Measurements from ENCODE around the gene DAAM2. TPM values are rescaled to one million over a fixed set of nuclear protein-coding genes. Genes with fewer than 3 reads are reported as not detected.

DAAM2 gene
- total RNA-seq, 1 donor from 2014 or later, result not detected

DNA sequence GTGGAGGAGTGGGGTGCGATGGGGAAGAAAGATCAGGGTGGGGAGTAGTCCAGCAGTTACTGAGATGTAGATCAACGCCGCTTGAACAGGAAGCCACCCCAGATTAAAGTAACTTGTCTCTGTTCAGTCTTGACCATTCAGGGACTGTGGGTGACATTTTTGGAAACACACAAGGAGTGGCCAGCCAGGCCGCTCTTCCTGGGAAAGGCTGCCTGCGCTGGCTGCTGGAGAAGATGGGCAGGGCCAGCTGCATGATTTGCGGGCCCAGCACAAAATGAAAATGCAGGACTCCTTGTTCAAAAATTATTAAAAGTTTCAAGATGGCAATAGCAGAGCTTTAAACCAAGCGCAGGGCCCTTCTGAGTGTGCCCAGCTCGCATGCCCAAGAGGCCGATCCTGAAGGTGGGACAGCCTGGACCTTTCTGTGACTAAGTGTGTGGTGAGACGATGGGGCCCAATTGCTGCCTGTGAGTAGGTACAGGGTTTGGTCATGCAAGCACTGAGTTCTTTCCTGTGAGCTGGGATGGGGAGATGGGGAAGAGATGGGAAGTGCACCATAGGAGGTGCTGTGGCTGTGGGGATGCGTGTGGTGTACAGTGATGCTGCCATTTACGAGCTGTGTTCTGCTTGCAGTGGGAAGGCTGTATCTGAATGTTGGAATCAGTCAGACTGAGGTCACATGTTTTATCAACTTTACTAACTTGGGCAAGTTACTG is 51.3 kb downstream of the DAAM2 start:
- intact Hi-C loops (cut with micrococcal nuclease), result no loop called here

DNA sequence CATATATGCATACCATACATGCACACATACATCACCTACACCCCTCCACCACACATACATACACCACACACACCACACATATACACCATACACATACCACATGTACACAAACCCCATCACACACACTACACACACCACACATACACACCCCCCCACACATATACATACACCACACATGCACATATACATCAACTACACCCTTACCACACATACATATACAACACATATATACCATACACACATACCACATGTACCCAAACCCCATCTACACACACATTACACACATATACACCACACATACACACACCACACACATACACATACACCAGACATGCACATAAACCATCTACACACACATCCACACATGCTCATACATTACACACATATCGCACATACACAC is 52.7 kb downstream of the DAAM2 start:
- intact Hi-C loops (cut with micrococcal nuclease), result no loop called here

DNA sequence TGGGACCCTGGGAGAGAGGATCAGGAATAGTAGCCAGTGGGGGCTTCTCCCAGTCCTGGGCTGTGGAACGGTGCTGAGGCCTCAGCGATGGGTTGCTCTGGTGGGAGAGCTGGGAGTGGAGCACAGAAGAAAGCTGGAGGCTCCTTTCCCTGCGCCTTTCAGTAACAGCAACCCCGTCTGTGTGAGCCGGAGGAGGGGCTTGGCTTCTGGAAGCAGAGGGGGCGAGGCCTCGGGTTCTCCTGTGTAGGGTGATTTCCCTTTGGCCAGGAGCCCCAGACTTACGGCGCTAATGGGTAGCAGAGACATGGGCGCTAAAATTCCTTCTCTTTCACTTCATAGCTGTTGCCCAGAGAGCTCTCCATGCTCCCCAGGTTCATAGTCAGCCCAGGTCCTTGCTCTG is 55.0 kb downstream of the DAAM2 start:
- intact Hi-C loops (cut with micrococcal nuclease), result no loop called here

DNA sequence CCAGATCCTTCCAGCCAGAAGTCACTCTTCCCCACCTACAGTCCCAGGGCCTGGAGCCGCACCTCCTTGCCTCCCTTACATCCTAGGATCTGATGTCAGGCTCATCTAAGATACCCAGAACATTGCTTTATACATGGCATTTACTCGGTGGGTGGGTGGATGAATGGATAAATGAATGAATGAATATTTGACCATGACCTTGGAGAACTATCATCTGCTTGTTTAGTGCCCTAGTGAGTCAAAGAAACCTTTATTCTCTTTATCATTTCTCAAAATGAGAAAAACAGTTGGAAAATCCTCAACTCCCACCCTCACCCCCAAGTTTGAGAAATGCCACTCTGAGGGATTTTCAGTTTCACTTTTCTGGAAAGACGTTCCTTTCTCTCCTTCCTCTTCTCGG is 56.0 kb downstream of the DAAM2 start:
- intact Hi-C loops (cut with micrococcal nuclease), result no loop called here

DNA sequence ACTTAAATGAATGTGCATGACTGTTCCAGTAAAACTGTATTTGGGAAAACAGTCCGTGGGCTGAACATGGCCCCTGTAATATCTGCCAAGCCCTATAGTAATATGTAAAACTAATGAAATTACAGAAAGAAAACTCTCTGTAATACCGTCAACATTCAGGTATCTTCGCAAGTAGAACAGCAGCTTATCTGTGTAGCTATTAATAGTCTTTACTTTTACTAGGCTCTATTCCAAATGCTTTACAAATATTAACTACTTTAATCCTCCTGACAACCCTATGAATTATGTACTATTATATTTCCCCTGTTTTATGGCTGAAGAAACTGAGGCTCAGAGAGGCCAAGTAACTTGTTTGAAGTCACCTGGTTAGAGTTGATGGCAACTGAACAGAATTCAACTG is 57.1 kb downstream of the DAAM2 start:
- intact Hi-C loops (cut with micrococcal nuclease), result no loop called here

DNA sequence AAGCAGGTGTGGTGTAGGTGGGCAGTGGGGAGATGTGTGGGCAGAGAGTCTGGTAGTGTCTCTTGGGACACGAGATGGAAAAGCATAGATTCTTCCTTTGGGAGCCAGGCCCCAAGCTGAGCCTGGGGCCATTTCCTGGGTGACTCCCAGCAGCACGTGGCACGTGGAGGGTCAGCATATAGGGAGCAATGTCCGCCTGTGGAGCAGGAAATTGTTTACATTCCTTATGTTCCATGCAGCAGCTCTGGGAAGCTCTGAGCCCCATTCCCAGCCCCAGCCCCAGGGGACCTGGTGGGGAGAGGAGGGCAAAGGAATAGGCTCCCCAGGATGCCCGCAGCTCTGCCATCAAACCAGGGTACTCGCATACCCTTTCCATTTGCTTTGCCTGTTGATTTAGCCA is 57.6 kb downstream of the DAAM2 start:
- intact Hi-C loops (cut with micrococcal nuclease), result loop anchor here (5.0 kb wide), 1 partner anchor 563 kb away; no protein-coding TSS in a partner anchor

DNA sequence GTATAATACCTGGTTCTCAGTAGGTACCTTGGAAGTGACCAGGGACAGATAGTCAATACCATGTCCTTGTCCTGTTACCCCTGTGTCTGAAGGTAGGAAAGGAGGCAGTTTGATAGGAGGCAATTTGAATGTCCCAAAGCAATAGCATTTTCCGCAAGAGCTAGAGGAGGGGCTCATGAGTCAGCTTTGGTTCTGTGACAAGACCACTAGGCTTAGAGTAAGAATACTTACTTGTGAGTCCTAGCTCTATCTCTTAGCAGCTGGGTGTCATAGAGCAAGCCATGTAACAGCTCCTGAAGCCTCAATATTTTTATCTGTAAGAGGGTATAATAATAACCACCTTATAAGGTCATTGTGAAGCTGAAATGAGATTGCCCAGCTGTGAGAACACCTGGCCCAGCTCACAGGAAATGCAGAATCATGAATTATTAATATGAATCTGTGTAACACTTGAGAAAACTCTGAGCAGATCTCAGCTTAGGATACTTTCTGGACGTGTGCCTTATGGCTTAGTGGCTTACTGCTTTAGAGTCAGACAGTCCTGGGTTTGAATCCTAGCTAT is 58.6 kb downstream of the DAAM2 start:
- intact Hi-C loops (cut with micrococcal nuclease), result loop anchor here (5.0 kb wide), 1 partner anchor 561 kb away; no protein-coding TSS in a partner anchor

DNA sequence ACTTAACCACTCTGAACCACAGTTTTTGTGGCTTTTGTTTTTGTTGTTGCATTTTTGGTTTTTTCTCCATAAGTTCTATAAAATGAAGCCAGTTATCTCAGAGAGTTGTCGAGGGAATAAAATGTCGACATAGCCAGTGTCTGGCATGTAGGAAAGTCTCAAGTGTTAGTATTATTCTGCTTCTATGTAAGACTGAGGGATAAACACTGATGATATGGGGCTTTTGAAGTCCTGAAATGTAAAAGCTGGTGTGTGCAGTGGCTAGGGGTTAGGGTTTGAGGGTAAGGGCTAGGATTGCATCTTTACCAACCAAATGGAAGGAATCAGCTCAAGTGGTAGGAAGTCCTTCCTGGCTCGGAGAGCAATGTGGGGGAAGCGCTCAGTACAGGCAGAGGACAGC is 59.2 kb downstream of the DAAM2 start:
- intact Hi-C loops (cut with micrococcal nuclease), result loop anchor here (5.0 kb wide), 1 partner anchor 561 kb away; no protein-coding TSS in a partner anchor

DNA sequence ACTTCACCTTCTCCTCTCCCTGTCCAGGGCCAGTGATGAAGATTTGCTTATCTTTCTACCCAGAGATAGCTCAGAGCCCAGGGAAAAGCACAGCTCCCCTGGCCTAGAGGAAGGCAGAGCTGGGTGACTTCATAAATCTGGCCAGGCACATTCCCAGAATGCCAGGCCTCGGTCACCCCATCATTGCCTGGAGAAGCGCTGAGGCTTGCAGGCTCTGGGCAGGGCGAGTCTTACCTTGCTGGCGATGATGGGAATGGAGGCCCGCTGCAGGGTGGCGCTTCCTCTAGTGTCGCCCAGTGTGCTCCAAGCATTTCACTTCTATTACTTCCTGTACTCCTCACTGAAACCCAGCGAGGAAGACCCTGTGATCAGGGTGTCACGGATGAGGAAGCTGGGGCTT is 60.1 kb downstream of the DAAM2 start:
- intact Hi-C loops (cut with micrococcal nuclease), result loop anchor here (5.0 kb wide), 1 partner anchor 560 kb away; no protein-coding TSS in a partner anchor

DNA sequence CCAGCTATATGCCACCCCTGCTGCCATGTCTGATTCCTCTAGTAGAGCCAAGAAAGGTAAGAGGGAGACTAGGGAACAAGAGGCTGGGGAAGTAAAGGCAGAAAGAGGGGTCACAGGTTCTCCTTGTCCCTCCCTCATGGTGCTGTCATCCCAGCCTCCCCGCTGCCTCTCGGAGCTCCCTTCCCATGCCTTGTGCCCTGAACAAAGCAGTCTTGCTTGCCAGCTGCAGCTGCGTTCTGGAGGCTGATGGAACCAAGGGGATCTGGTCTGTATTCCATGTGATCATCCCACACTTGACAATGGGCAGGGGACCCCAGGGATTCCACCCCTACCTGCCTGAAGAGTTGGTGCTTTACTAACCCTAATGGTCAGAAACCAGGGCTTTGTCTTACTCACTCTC is 61.4 kb downstream of the DAAM2 start:
- intact Hi-C loops (cut with micrococcal nuclease), result loop anchor here (5.0 kb wide), 1 partner anchor 559 kb away; no protein-coding TSS in a partner anchor

DNA sequence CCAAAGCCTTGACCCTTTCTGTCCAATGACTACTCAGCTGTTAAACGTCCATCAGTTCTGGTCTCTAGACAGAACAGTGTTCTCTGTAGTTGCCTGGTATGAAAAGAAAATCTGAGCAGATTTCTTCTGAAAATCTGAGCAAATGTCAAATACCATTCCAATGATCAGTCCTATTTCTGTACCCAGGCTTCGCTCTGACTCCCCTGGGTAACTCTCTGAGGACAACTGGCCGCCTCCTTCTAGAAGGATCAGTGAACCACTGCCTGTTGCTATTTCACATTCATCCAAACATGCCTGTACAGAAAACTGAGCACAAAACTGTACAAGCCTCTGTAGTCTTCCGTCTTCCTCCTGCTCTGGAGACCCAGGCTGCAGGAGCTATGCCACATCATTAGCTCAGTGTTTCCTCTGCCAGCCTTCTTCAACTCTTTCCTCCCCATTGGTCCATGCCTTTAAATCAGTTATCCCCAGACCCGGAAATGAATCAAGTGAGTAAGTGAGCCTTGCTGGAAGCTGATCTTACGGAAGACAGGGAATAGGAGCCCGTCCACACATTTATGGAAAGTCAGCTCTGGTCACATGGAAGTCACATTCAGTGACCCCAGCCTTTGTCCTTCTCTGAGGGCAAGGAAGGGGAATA is 63.3 kb downstream of the DAAM2 start:
- intact Hi-C loops (cut with micrococcal nuclease), result no loop called here

DNA sequence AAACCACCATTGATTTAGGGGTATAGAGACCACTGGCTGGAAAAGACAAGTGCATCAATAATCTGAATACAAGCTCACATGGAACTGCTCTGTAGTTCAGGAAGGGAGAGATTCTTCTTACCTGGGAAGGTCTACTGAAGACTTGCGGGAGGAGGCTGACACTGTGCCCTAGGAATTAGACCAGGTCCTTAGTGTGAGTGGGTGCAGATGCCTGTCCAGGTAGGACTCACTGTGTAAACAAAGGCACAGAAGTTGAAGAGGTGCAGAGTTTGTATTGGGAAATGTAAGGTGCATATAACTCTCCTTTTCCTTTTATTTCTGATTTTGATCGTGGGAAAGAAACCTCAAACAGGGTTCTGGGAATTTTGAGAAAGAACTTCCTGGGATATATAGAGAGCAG is 66.8 kb downstream of the DAAM2 start:
- intact Hi-C loops (cut with micrococcal nuclease), result no loop called here

DNA sequence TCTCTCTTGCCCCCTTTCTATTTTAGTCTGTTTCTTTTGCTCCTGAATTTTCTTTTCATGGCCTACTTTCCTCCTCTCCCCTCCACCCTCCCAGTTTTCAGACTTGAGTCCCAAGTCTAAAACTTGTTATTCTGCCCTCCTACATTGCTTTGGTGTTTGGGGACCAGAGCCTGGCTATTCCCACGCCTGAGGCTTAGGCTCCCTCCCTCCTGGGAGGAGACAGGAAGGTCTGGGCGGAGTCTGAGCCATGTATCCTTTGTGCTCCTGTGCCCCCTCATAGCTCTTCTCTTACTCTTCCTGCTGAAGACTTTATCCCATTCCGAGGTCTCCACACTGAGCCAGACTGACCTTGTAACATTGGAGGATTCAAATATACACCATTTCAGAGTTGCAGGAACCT is 69.5 kb downstream of the DAAM2 start:
- intact Hi-C loops (cut with micrococcal nuclease), result loop anchor here (10.0 kb wide), 1 partner anchor 497 kb away; no protein-coding TSS in a partner anchor

DNA sequence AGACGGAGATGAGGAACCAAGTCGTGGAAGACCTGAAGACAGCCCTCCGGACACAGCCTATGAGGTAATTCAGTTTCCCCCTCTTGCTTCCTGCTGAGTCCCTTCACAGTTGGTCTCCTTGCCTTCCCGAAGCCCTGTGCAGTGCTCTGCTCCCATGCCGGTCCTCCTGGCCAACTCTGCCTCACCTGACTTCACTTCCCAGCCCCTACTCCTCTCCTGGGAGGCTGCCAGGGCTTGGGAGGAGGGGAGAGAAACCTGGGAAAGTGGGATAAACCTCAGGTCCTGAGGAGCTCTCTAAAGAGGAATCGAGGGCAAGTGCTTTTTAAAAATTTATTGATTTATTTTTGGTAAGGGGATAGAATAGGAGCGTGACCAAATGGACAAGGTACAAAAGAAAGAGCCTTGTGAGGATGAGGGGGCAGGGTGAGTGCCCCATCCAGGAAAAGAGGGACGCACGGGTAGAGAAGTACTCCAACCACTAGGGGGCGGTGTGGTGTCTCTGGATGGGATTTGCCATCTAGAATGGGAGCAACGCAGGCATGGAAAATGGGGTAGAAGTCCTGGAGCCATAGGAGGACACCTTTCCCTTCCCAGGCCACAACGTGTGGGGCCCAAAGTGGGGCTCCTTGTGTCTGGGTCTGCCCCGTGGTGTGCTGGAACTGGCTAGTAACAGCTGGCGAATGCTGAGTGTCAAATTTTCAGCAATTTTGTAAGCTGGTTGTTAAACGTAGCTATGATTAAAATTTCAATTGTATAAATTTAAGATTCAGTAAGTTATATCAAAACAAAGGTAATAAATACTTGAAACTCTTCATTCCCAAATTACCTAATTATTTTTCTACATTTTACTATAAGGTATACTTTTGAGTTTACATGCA is 73.1 kb downstream of the DAAM2 start:
- intact Hi-C loops (cut with micrococcal nuclease), result loop anchor here (1.0 to 10.0 kb wide), 5 partner anchors 443 to 1162 kb away; no protein-coding TSS in a partner anchor

DNA sequence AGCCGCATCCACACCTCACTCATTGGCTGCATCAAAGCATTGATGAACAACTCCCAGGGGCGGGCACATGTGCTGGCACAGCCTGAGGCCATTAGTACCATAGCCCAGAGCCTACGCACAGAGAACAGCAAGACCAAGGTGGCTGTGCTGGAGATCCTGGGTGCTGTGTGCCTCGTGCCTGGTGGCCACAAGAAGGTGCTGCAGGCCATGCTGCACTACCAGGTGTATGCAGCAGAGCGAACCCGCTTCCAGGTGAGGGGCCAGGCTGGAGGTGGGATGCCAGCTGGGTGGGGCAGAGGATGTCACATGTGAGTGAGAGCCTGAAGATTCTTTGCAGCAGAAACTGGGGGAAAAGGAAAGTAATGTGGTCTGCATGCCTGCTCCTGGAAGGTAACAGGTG is 75.4 kb downstream of the DAAM2 start:
- intact Hi-C loops (cut with micrococcal nuclease), result loop anchor here (5.0 to 10.0 kb wide), 2 partner anchors 503 to 1160 kb away; no protein-coding TSS in a partner anchor

DNA sequence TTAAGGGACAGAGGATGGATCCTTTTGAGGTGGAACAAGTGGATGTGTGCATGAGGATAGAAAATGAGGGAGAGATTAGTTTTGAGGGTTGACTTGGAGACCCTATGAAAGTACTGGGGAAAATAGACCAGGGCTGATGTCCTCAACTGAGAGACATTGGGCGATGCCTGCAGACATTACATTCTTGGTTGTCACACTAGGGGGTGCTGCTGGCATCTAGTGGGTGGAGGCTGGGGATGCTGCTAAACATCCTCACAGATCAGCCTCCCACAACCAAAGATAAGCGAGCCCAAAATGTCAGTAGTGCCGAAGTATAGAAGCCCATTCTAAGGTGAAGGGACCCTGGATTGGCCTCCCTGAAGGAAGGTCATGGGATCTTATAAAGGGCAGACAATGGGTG is 78.8 kb downstream of the DAAM2 start:
- intact Hi-C loops (cut with micrococcal nuclease), result no loop called here

DNA sequence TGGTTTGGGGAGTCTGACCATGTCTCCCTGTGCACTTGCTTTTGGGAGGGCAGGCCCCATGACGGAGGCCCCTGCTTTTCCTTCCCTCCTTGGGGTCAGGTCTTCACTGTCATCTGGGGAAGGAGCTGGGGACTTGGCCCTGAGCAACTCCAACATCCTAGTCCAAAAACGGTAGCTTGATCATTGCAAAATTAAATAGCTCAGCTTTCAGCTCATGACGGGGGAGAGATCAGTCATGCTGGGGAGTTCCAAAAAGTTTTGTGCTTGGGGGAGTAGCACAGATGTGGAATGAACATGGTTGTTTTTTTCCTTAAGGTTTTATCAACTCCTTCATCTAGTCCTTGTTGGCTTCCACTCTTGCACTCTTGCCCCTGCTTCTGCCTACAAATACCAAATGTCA is 81.3 kb downstream of the DAAM2 start:
- intact Hi-C loops (cut with micrococcal nuclease), result no loop called here

DNA sequence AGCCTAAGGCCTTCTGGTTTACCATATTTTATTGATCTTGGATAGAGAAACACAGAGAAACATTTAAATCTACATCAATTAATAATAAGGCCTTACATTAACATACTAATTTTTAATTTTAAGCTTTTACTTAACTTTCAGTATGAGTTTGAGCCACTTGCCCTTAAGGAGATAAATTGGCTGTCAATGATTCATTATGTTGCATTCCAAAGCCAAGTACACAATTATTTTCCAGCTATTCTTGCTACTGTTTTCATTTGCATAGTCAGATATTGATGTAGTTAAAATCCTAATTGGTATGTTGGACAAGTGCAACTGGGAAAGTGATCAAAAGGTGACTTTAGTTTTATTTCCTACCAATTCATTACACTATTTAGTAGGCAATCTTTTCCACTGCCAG is 83.9 kb downstream of the DAAM2 start:
- intact Hi-C loops (cut with micrococcal nuclease), result no loop called here

DNA sequence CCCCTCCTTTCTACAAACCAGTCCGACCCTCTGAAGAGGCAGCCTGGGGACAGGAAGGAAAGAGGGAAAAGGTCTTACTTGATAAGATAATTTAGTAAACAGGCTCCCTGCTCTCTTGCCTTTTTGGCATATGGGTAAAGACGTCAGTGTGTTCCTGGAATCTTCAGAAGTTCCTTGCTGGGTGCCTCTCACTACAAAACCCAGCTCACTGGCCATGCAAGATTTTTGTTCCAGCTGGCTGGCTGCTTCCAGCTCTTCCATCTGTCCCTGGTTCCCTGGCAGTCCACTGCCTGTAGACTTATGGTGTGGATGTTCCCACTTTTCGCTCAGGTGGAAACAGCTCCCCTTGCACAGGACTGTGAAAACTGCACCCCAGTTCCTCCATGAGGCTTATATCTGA is 84.7 kb downstream of the DAAM2 start:
- intact Hi-C loops (cut with micrococcal nuclease), result no loop called here

DNA sequence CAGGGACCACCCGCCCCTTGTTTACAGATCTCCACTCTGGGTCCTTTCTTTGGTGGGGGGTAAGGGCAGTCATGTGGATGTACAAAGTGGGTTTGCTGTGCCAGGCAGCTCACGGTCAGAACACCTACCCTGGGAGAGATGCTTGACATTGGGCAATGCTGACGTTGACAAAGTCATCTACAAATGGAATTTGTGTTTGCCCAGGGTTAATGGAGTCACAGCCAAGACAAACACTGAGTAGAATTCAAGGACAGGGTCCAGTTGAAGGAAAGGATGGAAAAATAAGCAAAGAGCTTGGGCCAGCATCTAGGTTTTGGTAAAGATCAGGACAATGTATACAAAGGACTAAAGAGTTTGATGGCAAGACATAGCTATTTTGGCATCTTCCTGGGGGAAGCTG is 87.4 kb downstream of the DAAM2 start:
- intact Hi-C loops (cut with micrococcal nuclease), result no loop called here

DNA sequence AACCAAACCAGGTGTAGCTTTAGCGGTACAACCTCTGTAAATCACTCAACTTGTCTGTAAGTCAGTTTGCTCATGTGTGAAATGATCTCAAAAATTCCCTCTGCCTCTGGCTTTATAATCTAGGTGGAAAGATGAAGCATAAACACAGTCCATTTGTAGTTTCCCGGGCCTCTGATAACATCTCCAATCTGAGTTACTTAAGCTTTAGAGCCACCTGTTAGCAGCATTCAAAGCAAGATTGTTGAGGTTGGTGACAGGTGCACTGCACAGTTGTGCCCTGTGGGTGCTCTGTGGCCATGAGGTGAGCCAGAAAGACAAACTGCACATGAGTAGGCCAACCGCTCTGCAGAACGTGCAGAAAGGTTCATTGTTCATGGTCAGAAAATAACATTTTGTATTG is 88.4 kb downstream of the DAAM2 start:
- intact Hi-C loops (cut with micrococcal nuclease), result no loop called here
